Ascending aorta (tissue), 2 donors: ENCODE results near the gene OTX1. TPM values are rescaled to one million over a fixed set of nuclear protein-coding genes. Genes with fewer than 3 reads are reported as not detected.
"Not testable (repeated sequence)": the region's sequence is repeated elsewhere in the genome, so short reads cannot be mapped to it uniquely, and the experiment has no call there.

Source experiments
- DNase-seq, 2 donors: peaks; one replicate each; pipeline ENCODE4 v3.0.0-alpha.2; 2019; ENCODE audit warnings: low spot score in 2 of 2
- H3K27ac ChIP-seq, 2 donors: fragments of 200-600 bp; sonication (generic); one replicate each; pipeline ENCODE4 v1.5.1; 2016 to 2017; ENCODE audit warnings: mild to moderate bottlenecking in 1 of 2
- H3K27me3 ChIP-seq: fragments of 200-600 bp; sonication (generic); one replicate; pipeline ENCODE4 v1.5.1; 2017
- H3K36me3 ChIP-seq, 2 donors: fragments of 200-600 bp; sonication (generic); one replicate each; pipeline ENCODE4 v1.5.1; 2016
- H3K4me1 ChIP-seq, 2 donors: fragments of 200-600 bp; sonication (generic); one replicate each; pipeline ENCODE4 v1.5.1; 2016 to 2017; ENCODE audit warnings: mild to moderate bottlenecking in 1 of 2
- H3K4me3 ChIP-seq, 2 donors: fragments of 200-600 bp; sonication (generic); one replicate each; pipeline ENCODE4 v1.5.1; 2016 to 2017; ENCODE audit warnings: mild to moderate bottlenecking in 1 of 2
- H3K9me3 ChIP-seq, 2 donors: fragments of 200-600 bp; sonication (generic); one replicate each; pipeline ENCODE4 v1.5.1; 2016
- intact Hi-C: fragments of 100-400 bp; cut with DNase I; formaldehyde crosslinking; loops from one replicate; pipeline ENCODE4 v1.15.1; 2023
- total RNA-seq: library from RNA; depleted of rRNA; stranded (reverse); fragments of >200 nt; gene quantifications from one replicate; pipeline ENCODE4 v1.1.0, GENCODE V29; 2016
- TF ChIP-seq, protein P1 (sequence below), 3 experiments: fragments of 200-600 bp in 2 of 3; fragments of 450-650 bp in 1 of 3; sonication (generic) in 2 of 3; IDR thresholded peaks; one replicate each; pipeline ENCODE4 v1.5.1; 2016 to 2019; ENCODE audit warnings: antibody characterized with exemption in 3 of 3, mild to moderate bottlenecking in 1 of 3, moderate library complexity in 1 of 3

Gene OTX1
- total RNA-seq, 1 donor from 2014 or later, result not detected

DNA sequence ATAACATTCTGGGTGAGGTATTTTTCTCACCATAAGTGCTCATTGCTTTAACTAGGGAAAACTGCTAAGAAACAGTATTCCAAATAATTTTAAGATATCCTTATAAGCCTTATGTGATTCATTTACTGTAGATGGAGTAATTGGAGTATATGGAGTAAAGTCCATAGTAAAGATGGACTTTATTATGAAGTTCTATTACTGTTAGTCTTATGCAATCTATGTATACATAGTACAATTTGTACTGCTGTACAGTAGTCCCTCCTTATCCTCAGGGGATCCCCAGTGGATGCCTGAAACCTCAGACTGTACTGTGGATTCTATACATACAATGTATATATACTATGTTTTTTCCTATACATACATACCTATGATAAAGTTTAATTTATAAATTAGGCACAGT lies 41.1 kb upstream of the OTX1 start:
- intact Hi-C loops, result no loop called here
- no peak for DNase-seq
- TF ChIP-seq, protein P1, sequence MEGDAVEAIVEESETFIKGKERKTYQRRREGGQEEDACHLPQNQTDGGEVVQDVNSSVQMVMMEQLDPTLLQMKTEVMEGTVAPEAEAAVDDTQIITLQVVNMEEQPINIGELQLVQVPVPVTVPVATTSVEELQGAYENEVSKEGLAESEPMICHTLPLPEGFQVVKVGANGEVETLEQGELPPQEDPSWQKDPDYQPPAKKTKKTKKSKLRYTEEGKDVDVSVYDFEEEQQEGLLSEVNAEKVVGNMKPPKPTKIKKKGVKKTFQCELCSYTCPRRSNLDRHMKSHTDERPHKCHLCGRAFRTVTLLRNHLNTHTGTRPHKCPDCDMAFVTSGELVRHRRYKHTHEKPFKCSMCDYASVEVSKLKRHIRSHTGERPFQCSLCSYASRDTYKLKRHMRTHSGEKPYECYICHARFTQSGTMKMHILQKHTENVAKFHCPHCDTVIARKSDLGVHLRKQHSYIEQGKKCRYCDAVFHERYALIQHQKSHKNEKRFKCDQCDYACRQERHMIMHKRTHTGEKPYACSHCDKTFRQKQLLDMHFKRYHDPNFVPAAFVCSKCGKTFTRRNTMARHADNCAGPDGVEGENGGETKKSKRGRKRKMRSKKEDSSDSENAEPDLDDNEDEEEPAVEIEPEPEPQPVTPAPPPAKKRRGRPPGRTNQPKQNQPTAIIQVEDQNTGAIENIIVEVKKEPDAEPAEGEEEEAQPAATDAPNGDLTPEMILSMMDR (IDR thresholded peaks at IDR 0.05), result no peak

DNA sequence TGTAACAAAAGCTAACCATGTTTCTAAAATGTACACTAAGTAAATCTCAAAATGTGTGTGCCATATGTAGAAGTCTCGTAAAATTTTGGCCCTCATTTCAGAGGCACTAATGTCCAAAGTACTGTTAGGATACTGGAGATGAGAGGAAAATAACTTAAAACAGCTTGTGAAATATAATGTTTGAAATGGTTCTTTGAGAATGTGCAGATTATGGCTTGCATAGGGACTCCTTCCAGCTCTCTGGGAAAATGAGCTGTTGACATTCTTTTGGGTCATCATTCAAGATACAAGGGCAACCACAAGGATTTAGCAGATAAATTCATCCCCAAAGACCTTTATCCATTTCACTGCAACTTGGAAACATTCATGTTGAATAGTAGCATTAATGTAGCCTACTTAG lies 38.1 kb upstream of the OTX1 start:
- Histone ChIP-seq H3K4me3 (no peak overlapping the region), H3K9me3 (no peaks in the 10 kb centered on the region), H3K27me3 (no peaks in the 10 kb centered on the region), H3K27ac (no peak overlapping the region), H3K4me1 (no peaks in the 10 kb centered on the region), H3K36me3 (peaks cover 0 to 4% of the 10 kb centered on the region in 2 donors)
- DNase-seq, result no peak
- intact Hi-C loops, result no loop called here
- TF ChIP-seq, protein P1 (IDR thresholded peaks at IDR 0.05), result no peak

More for the DNA sequence above, 41.1 kb upstream of the OTX1 start:
- H3K36me3 ChIP-seq, result peaks cover 0 to 4% of the 10 kb centered on the region in 2 donors
- no peak overlapping the region for H3K4me3 ChIP-seq
- H3K4me1 ChIP-seq, result no peaks in the 10 kb centered on the region
- no peaks in the 10 kb centered on the region for H3K27me3 ChIP-seq
- H3K9me3 ChIP-seq, result no peaks in the 10 kb centered on the region
- H3K27ac ChIP-seq, result no peak overlapping the region

DNA sequence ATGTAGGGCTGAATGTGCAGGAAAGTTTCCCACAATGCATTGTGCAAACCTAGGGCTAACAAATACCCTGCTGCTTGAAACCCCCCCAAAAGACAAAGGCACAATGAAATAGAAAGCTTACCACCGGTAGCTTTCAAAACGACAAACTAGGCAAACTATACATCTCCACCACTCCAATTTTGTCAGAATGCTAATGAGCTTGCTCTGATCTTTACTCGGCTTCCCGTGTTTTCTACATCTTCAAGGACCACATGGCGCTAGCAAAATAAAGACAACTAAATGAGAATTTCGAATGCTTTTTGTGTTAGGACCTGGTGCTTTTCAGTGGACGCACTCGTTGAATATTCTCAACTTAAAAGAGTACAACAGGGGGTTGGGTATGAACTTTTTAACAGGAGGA lies 37.2 kb upstream of the OTX1 start:
- Histone ChIP-seq H3K4me1 (no peaks in the 10 kb centered on the region), H3K4me3 (no peak overlapping the region), H3K36me3 (peaks cover 0 to 4% of the 10 kb centered on the region in 2 donors), H3K27me3 (no peaks in the 10 kb centered on the region), H3K27ac (no peak overlapping the region), H3K9me3 (no peaks in the 10 kb centered on the region)
- intact Hi-C loops, result no loop called here
- DNase-seq, result no peak
- TF ChIP-seq, protein P1 (IDR thresholded peaks at IDR 0.05), result no peak

DNA sequence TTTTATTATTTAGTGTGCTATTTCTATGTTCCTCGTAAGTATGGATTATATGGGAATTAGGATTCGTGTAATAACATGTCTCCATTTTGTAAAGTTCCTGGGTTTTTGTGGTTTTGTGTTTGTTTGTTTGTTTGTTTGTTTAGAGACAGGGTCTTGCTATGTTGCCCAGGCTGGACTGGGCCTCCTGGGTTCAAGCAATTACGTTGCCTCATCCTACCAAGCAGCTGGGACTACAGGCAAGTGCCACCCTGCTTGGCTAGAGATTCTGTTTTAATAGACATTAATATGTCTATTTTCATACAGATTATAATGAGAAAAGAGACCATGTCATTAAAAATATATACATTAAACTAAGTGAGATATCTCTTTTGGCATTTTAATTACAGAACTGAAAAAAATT lies 35.2 kb upstream of the OTX1 start:
- H3K4me3 ChIP-seq, result no peak overlapping the region
- no peak for DNase-seq
- TF ChIP-seq, protein P1 (IDR thresholded peaks at IDR 0.05), result no peak
- no peak overlapping the region for H3K27ac ChIP-seq
- intact Hi-C loops, result no loop called here
- H3K36me3 ChIP-seq, result peaks cover 0 to 4% of the 10 kb centered on the region in 2 donors
- no peaks in the 10 kb centered on the region for H3K9me3 ChIP-seq
- no peaks in the 10 kb centered on the region for H3K27me3 ChIP-seq
- no peaks in the 10 kb centered on the region for H3K4me1 ChIP-seq

DNA sequence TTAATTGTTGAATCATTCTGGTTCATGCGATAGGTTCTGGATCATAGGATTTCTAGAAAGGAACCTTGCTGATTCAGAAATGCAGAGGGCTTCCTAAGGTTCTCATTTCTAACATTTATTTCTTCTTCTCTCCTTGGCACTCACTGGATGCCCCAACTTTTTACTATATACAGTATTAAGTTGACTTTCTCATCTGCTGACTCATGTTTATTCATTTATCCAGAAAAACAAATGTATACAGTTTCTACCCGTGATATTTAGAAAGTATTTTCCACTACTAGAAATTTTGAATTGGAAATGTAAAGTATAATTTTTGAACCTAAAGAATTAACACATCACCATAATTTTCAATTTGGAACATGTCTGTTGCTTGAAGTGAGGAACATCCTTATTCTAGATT lies 32.2 kb upstream of the OTX1 start:
- intact Hi-C loops, result no loop called here
- Histone ChIP-seq H3K27ac (no peak overlapping the region), H3K4me3 (no peak overlapping the region), H3K36me3 (peaks cover under 1 to 4% of the 10 kb centered on the region in 2 donors), H3K9me3 (no peaks in the 10 kb centered on the region), H3K4me1 (no peaks in the 10 kb centered on the region), H3K27me3 (no peaks in the 10 kb centered on the region)
- no peak for DNase-seq
- TF ChIP-seq, protein P1 (IDR thresholded peaks at IDR 0.05), result no peak

DNA sequence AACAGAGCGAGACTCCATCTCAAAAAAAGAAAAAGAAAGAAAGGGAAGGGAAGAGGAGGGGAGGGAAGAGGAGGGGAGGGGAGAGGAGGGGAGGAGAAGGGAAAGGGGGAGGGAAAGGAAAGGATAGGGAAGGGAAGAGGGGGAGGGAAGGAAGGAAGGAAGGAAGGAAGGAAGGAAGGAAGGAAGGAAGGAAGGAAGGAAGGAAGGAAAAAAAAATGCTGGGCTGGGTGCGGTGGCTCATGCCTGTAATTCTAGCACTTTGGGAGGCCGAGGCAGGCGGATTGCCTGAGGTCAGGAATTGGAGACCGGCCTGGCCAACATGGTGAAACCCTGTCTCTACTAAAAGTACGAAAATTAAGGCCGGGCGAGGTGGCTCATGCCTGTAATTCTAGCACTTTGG lies 30.9 kb upstream of the OTX1 start:
- H3K9me3 ChIP-seq, H3K36me3 ChIP-seq, DNase-seq, H3K4me1 ChIP-seq, intact Hi-C loops, H3K27me3 ChIP-seq, H3K4me3 ChIP-seq, H3K27ac ChIP-seq: not testable (repeated sequence)
